GM18861 (cell line): ENCODE results near the gene GMDS.

Experiments
- ATAC-seq: cut with Tn5 transposase; IDR thresholded peaks from one replicate; pipeline ENCODE4 v1.9.1; 2021; ENCODE audit not compliant: unreplicated experiment

GMDS gene

GRCh38 chr6:2141644-2142290 is 103.6 kb downstream of the GMDS start:
- no peak for ATAC-seq

GRCh38 chr6:2140438-2141128 is 104.8 kb downstream of the GMDS start:
- no peak for ATAC-seq

GRCh38 chr6:2135401-2135800 is 110.0 kb downstream of the GMDS start:
- ATAC-seq = no peak

GRCh38 chr6:2134554-2134953 is 110.9 kb downstream of the GMDS start:
- ATAC-seq = no peak

GRCh38 chr6:2133716-2134310 is 111.6 kb downstream of the GMDS start:
- ATAC-seq = no peak

GRCh38 chr6:2132916-2133315 is 112.5 kb downstream of the GMDS start:
- no peak for ATAC-seq

- no peak for ATAC-seq
These were observed 113.0 kb downstream of the GMDS start for GRCh38 chr6:2132416-2132815.

- peak; percentile 61 for ATAC-seq
These were observed 116.2 kb downstream of the GMDS start for GRCh38 chr6:2129182-2129621.

- ATAC-seq = peak; percentile 41
These were observed 117.9 kb downstream of the GMDS start for GRCh38 chr6:2127484-2127911.

- no peak for ATAC-seq
These were observed 119.1 kb downstream of the GMDS start for GRCh38 chr6:2126351-2126750.

GRCh38 chr6:2125158-2125557 is 120.2 kb downstream of the GMDS start:
- ATAC-seq = no peak

GRCh38 chr6:2124260-2124709 is 121.1 kb downstream of the GMDS start:
- no peak for ATAC-seq

GRCh38 chr6:2120912-2121311 is 124.5 kb downstream of the GMDS start:
- no peak for ATAC-seq

GRCh38 chr6:2119275-2119674 is 126.1 kb downstream of the GMDS start:
- no peak for ATAC-seq

- no peak for ATAC-seq
These were observed 127.3 kb downstream of the GMDS start for GRCh38 chr6:2118136-2118535.

- ATAC-seq = no peak
These were observed 128.0 kb downstream of the GMDS start for GRCh38 chr6:2117447-2117846.

GRCh38 chr6:2116496-2116895 is 128.9 kb downstream of the GMDS start:
- ATAC-seq = no peak

GRCh38 chr6:2114100-2114499 is 131.3 kb downstream of the GMDS start:
- ATAC-seq = no peak

- ATAC-seq = peak; percentile 46
These were observed 134.2 kb downstream of the GMDS start for GRCh38 chr6:2111162-2111677.

- ATAC-seq = peak; percentile 54
These were observed 134.9 kb downstream of the GMDS start for GRCh38 chr6:2110504-2110903.

- ATAC-seq = no peak
These were observed 135.6 kb downstream of the GMDS start for GRCh38 chr6:2109796-2110195.
